ENCODE data around the gene ANKFY1. TPM values are rescaled to one million over a fixed set of nuclear protein-coding genes. Genes with fewer than 3 reads are reported as not detected.
"Not testable (repeated sequence)": the region's sequence is repeated elsewhere in the genome, so short reads cannot be mapped to it uniquely, and the experiment has no call there.

Gene ANKFY1
- total RNA-seq, 1 experiment from 2014 or later: 16.1 TPM

GRCh38 chr17:4221163-4221562 is 42.6 kb downstream of the ANKFY1 start:
- no peak for DNase-seq (ENCODE audit: low read depth)

GRCh38 chr17:4220655-4221054 is 43.1 kb downstream of the ANKFY1 start:
- no peak for DNase-seq (ENCODE audit: low read depth)

GRCh38 chr17:4219241-4219640 is 44.5 kb downstream of the ANKFY1 start:
- no peak for DNase-seq (ENCODE audit: low read depth)

GRCh38 chr17:4215882-4216570 is 47.8 kb downstream of the ANKFY1 start:
- no peak for DNase-seq (ENCODE audit: low read depth)

GRCh38 chr17:4214157-4214556 is 49.6 kb downstream of the ANKFY1 start:
- DNase-seq (ENCODE audit: low read depth): no peak

- no peak for DNase-seq (ENCODE audit: low read depth)
Observed at GRCh38 chr17:4209611-4210010, 54.2 kb downstream of the ANKFY1 start.

GRCh38 chr17:4208238-4208637 is 55.5 kb downstream of the ANKFY1 start:
- DNase-seq (ENCODE audit: low read depth): no peak

- DNase-seq (ENCODE audit: low read depth): no peak
Observed at GRCh38 chr17:4206962-4207361, 56.8 kb downstream of the ANKFY1 start.

- no peak for DNase-seq (ENCODE audit: low read depth)
Observed at GRCh38 chr17:4205917-4206316, 57.9 kb downstream of the ANKFY1 start.

GRCh38 chr17:4204710-4205173 is 59.0 kb downstream of the ANKFY1 start:
- no peak for DNase-seq (ENCODE audit: low read depth)

GRCh38 chr17:4204190-4204589 is 59.6 kb downstream of the ANKFY1 start:
- no peak for DNase-seq (ENCODE audit: low read depth)

- DNase-seq (ENCODE audit: low read depth): no peak
Observed at GRCh38 chr17:4201226-4201625, 62.6 kb downstream of the ANKFY1 start.

GRCh38 chr17:4199818-4200402 is 63.9 kb downstream of the ANKFY1 start:
- DNase-seq (ENCODE audit: low read depth): peak; percentile 18

- no peak for DNase-seq (ENCODE audit: low read depth)
Observed at GRCh38 chr17:4198995-4199394, 64.8 kb downstream of the ANKFY1 start.

- DNase-seq (ENCODE audit: low read depth): peak; percentile 84
Observed at GRCh38 chr17:4195306-4195705, 68.5 kb downstream of the ANKFY1 start.

GRCh38 chr17:4194796-4195195 is 69.0 kb downstream of the ANKFY1 start:
- DNase-seq (ENCODE audit: low read depth): no peak

- DNase-seq (ENCODE audit: low read depth): not testable (repeated sequence)
Observed at GRCh38 chr17:4190791-4191190, 73.0 kb downstream of the ANKFY1 start.

- no peak for DNase-seq (ENCODE audit: low read depth)
Observed at GRCh38 chr17:4189280-4189679, 74.5 kb downstream of the ANKFY1 start.

GRCh38 chr17:4188076-4188475 is 75.7 kb downstream of the ANKFY1 start:
- no peak for DNase-seq (ENCODE audit: low read depth)

- DNase-seq (ENCODE audit: low read depth): no peak
Observed at GRCh38 chr17:4187076-4187475, 76.7 kb downstream of the ANKFY1 start.

- DNase-seq (ENCODE audit: low read depth): no peak
Observed at GRCh38 chr17:4186357-4186881, 77.4 kb downstream of the ANKFY1 start.

- no peak for DNase-seq (ENCODE audit: low read depth)
Observed at GRCh38 chr17:4185656-4186055, 78.1 kb downstream of the ANKFY1 start.

GRCh38 chr17:4184811-4185210 is 79.0 kb downstream of the ANKFY1 start:
- no peak for DNase-seq (ENCODE audit: low read depth)
